Brain microvascular endothelial cell (primary cell): ENCODE data around the gene GAPDH.
"Not testable (repeated sequence)": the region's sequence is repeated elsewhere in the genome, so short reads cannot be mapped to it uniquely, and the experiment has no call there.

Experiments used
- DNase-seq: peaks from one replicate; pipeline ENCODE4 v3.0.0-alpha.2; 2020
- H3K27ac ChIP-seq: fragments of 250-450 bp; sonication (Bioruptor Pico); 2 replicates; pipeline ENCODE4 v1.5.1; 2020; ENCODE audit warnings: mild to moderate bottlenecking, moderate library complexity
- H3K27me3 ChIP-seq: fragments of 250-450 bp; sonication (Bioruptor Pico); replicated peaks from 2 replicates; pipeline ENCODE4 v1.5.1; 2020; ENCODE audit warnings: mild to moderate bottlenecking
- H3K36me3 ChIP-seq: fragments of 250-450 bp; sonication (Bioruptor Pico); replicated peaks from 2 replicates; pipeline ENCODE4 v1.5.1; 2020; ENCODE audit warnings: mild to moderate bottlenecking
- H3K4me3 ChIP-seq: 2 replicates; pipeline ENCODE4 v1.5.1; 2011; ENCODE audit warnings: low read depth, mild to moderate bottlenecking, control low read depth, low read length, moderate library complexity
- in situ Hi-C: cut with HindIII; loops from 2 replicates; pipeline ENCODE4 v1.10.0; 2017; ENCODE audit warnings: low sequenced_read_pairs, low pct_ligation_motif_present
- TF ChIP-seq, protein P1 (sequence below): IDR thresholded peaks from 2 replicates; pipeline ENCODE4 v1.5.1; 2011; ENCODE audit warnings: low read depth, mild to moderate bottlenecking, moderate library complexity, low read length, control low read depth, inconsistent platforms; ENCODE audit errors: missing control alignments

The GAPDH gene

DNA sequence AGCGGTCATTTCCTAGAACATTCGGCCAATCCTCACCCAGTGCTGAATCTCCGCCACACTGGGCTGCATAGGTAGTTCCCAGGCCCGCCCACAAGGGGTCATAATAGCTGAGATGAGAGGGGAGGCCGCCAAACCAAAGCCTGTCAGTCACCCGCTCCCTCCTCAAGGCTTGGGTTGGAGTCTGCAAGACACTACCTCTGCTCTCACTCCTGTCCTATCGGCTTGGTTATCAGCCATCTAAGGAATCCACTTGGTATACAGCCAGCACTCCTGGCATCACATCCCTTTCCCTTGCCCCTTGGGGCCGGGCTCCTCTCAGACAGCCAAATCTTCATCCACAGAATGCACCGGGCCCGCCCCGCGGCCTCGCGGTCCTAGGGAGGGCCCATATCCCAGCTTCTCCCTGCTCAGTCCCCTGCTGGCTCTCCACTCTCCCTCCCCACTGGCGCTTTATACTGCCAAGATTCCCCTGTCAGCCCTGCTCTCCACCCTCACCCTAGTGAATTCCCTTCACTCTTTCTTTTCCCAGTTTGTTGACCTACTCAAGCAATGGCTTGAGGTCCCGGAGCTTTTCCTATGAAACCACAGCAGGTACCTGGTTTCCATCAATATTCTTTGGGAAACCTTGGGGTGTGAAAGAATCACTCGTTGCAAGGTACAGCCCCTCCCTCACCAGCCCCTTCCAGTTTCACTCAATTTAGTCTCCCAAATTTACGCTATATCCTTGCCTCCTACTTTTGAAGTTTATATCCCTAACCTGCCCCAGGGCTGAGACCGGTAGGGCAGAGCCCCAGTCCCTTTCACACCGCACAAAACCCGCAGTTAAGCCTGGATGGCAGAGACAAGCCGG lies 20.1 kb downstream of the GAPDH start:
- DNase-seq: peak; percentile 69
- Histone ChIP-seq H3K27ac (no peak overlapping the region), H3K27me3 (no peaks in the 10 kb centered on the region), H3K4me3 (peak overlapping the region; percentile 75), H3K36me3 (peaks cover 29% of the 10 kb centered on the region)
- in situ Hi-C loops: no loop called here
- TF ChIP-seq, protein P1, sequence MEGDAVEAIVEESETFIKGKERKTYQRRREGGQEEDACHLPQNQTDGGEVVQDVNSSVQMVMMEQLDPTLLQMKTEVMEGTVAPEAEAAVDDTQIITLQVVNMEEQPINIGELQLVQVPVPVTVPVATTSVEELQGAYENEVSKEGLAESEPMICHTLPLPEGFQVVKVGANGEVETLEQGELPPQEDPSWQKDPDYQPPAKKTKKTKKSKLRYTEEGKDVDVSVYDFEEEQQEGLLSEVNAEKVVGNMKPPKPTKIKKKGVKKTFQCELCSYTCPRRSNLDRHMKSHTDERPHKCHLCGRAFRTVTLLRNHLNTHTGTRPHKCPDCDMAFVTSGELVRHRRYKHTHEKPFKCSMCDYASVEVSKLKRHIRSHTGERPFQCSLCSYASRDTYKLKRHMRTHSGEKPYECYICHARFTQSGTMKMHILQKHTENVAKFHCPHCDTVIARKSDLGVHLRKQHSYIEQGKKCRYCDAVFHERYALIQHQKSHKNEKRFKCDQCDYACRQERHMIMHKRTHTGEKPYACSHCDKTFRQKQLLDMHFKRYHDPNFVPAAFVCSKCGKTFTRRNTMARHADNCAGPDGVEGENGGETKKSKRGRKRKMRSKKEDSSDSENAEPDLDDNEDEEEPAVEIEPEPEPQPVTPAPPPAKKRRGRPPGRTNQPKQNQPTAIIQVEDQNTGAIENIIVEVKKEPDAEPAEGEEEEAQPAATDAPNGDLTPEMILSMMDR: peak; percentile 82

DNA sequence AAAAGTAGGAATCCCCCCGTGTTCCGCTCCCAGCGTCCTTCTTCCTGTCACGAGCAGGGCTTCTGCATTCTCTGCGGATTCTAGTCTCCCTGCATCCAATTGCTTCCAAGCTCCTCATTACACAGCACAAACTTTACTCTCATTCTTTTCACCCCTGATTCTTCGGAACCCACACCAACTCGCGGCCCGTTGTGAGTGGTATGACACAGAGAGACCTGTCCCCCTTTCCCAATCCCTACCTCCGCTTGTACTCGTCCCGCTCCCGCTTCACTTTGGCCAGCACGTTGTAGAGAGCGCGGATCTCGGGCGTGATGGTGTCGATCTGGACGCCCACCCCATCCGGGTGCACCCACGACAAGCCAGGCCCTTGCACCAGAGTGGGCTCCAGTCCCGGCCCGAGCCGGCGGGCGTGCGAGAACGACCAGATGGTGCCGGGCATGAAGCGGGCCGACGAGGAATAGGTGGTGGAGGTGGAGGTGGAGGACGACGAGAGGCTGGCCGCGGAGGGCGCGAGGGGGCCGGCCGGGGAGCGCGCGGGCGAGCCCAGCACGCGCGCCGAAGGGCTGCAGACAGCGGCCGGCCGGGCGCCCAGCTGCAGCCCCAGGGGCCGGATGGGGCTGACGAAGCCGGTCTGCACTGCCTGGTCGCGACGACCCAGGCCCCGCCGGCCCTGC lies 20.8 kb downstream of the GAPDH start:
- H3K36me3 ChIP-seq: peaks cover 35% of the 10 kb centered on the region
- H3K27me3 ChIP-seq: no peaks in the 10 kb centered on the region
- peak overlapping the region; percentile 75 for H3K4me3 ChIP-seq
- DNase-seq: no peak
- no peak overlapping the region for H3K27ac ChIP-seq
- in situ Hi-C loops: no loop called here
- TF ChIP-seq, protein P1: no peak

DNA sequence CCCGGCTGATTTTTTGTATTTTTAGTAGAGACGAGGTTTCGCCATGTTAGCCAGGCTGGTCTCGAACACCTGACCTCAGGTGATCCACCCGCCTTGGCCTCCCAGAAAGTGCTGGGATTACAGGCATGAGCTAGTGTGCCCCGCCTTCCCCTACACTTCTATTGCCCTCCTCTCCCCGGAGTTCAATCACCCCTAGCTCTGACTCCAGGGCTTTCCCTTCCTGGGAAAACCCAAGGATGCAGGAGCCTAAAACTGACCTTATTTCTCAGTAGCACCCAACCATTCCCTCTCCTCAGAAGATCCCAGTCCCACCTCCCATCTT lies 22.1 kb downstream of the GAPDH start:
- H3K4me3 ChIP-seq, DNase-seq, in situ Hi-C loops, H3K27ac ChIP-seq, H3K27me3 ChIP-seq: not testable (repeated sequence)
- H3K36me3 ChIP-seq: peaks cover 48% of the 10 kb centered on the region

DNA sequence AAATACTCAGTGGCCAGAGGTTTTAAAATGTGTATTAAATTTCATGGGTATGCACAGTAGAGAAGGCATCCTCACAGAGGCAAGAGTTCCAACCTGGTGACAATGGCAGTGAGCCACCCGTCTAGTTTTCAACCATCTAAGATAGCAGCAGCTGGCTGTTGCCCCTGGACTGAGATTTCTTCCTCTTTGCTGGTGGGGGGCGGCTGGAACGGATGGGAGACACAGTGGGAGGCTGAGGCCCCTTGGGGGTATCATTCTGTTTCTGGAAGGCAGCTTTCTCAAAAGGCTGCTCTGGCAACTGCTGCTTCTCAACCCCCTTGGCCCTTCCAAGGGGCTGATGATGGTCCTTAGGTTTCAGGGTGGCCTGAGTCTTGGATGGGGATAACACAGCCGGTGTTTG lies 22.5 kb downstream of the GAPDH start:
- Histone ChIP-seq H3K36me3 (peaks cover 52% of the 10 kb centered on the region), H3K27ac (no peak overlapping the region), H3K4me3 (no peak overlapping the region), H3K27me3 (no peaks in the 10 kb centered on the region)
- TF ChIP-seq, protein P1: no peak
- no peak for DNase-seq
- in situ Hi-C loops: no loop called here

DNA sequence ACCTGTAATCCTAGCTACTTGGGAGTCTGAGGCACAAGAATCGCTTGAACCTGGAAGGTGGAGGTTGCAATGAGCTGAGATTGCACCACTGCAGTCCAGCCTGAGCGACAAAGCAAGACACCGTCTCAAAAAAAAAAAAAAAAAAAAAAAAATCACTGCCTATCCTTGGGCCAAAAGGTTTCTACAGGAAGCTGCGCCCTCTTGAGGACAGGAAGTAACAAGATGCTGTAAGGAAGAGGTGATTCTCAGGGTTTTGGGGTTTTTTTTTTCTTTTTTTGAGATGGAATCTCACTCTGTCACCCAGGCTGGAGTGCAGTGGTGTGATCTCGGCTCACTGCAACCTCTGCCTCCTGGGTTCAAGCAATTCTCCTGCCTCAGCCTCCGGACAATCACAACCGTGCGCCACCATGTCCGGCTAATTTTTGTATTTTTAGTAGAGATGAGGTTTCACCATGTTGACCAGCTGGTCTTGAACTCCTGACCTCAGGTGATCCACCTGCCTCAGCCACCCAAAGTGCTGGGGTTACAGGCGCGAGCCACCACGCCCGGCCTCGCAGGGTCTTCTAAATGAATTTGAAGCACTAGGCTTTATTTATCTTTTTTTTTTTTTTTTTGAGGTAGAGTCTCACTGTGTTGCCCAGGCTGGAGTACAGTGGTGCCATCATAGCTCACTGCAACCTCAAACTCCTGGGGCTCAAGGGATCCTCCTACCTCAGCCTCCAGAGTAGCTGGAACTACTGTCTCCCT lies 23.9 kb downstream of the GAPDH start:
- DNase-seq, H3K27ac ChIP-seq, in situ Hi-C loops, H3K27me3 ChIP-seq, H3K4me3 ChIP-seq: not testable (repeated sequence)
- TF ChIP-seq, protein P1: peak; percentile 71
- H3K36me3 ChIP-seq: peaks cover 65% of the 10 kb centered on the region

DNA sequence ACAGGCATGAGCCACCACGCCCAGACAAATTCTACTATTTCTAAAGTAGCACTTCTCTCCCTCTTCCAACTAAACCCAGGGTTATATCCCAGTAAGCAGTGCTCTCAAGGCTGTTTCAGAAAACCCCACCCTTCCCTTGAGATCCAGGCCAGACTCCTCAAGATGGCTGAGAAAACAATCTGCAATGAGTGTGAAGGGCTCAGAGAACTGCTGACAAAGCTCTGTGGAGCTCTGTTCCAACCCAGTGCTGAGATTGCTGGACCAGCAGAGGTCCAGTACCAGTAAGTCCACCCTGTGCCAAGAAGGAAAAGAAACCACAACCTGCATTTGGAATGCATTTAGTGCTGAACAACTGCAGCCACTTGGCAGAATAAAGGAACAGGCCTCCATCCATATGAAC lies 25.2 kb downstream of the GAPDH start:
- DNase-seq: no peak
- H3K27me3 ChIP-seq: no peaks in the 10 kb centered on the region
- H3K4me3 ChIP-seq: no peak overlapping the region
- peaks cover 72% of the 10 kb centered on the region for H3K36me3 ChIP-seq
- TF ChIP-seq, protein P1: no peak
- H3K27ac ChIP-seq: no peak overlapping the region
- in situ Hi-C loops: no loop called here
